K562 (cell line): ENCODE results near the gene UPF1. TPM values are rescaled to one million over a fixed set of nuclear protein-coding genes. Genes with fewer than 3 reads are reported as not detected.

ENCODE experiments used
- ATAC-seq: fragments of 200-7000 bp; cut with Tn5 transposase; 3 replicates; pipeline ENCODE4 v1.9.1; 2020; ENCODE audit warnings: moderate library complexity
- BruUV-seq: library from RNA; stranded (reverse); fragments of 400-500 nt; replicated peaks from 2 replicates; lab custom pipeline; 2021; lab: Mats Ljungman, UMichigan
- CTCF ChIA-PET: fragments of 300-600 bp; formaldehyde crosslinking; extraction: SDS; loops from one replicate; lab custom pipeline; 2021; ENCODE audit warnings: low intra/inter-chr PET ratio; lab: Yijun Ruan, JAX
- POLR2A ChIA-PET: fragments of 300-600, 350-650 bp; sonication (Branson Sonifier 250); formaldehyde crosslinking; extraction: SDS; loops from one replicate; lab custom pipeline; 2021; ENCODE audit warnings: antibody characterized with exemption, inconsistent platforms; lab: Yijun Ruan, JAX
- DNase-seq, 4 experiments: peaks; one replicate each; pipeline versions ENCODE4 v3.0.0 to v3.0.0-alpha.2; 2011 to 2018; ENCODE audit warnings: low spot score in 3 of 4, mixed read lengths in 3 of 4; ENCODE audit errors: extremely low read depth in 1 of 4
- FAIRE-seq: peaks from 2 replicates; lab custom pipeline; 2011; peaks lifted over from hg19 to GRCh38; lab: Jason Lieb, UNC
- H2AFZ ChIP-seq: 2 replicates; pipeline ENCODE4 v1.6.0; 2011; ENCODE audit warnings: low read depth, low read length, control low read depth, inconsistent platforms
- H3K27ac ChIP-seq: fragments of 200-600 bp; 3 replicates; pipeline ENCODE4 v1.8.0; 2011; ENCODE audit warnings: low read depth, mild to moderate bottlenecking, control low read depth, inconsistent platforms, low read length, moderate library complexity, mixed read lengths; ENCODE audit errors: extremely low read depth
- H3K27me3 ChIP-seq, 2 experiments: fragments of 300-600 bp in 1 of 2; 2 replicates in 1 of 2; 3 replicates in 1 of 2; pipeline versions ENCODE4 v1.6.0 to v1.8.0; 2011; ENCODE audit warnings: inconsistent platforms in 2 of 2, low read length in 2 of 2, mild to moderate bottlenecking in 1 of 2, mixed read lengths in 1 of 2, moderate library complexity in 1 of 2; ENCODE audit not compliant: control insufficient read depth in 2 of 2, insufficient read depth in 2 of 2
- H3K36me3 ChIP-seq: fragments of 300-600 bp; 3 replicates; pipeline ENCODE4 v1.8.0; 2011; ENCODE audit warnings: mild to moderate bottlenecking, low read length, inconsistent platforms; ENCODE audit not compliant: control insufficient read depth, insufficient read depth
- H3K4me1 ChIP-seq, 2 experiments: fragments of 200-600 bp in 1 of 2; replicated peaks in 1 of 2; 2 replicates in 1 of 2; 3 replicates in 1 of 2; pipeline versions ENCODE4 v1.5.1 to v1.8.0; 2011; ENCODE audit warnings: inconsistent platforms in 2 of 2, low read length in 2 of 2, mild to moderate bottlenecking in 1 of 2, mixed read lengths in 1 of 2, moderate library complexity in 1 of 2; ENCODE audit not compliant: control insufficient read depth in 2 of 2, insufficient read depth in 2 of 2
- H3K4me2 ChIP-seq: 2 replicates; pipeline ENCODE4 v1.6.1; 2011; ENCODE audit warnings: low read length, control low read depth, inconsistent platforms, mixed read lengths; ENCODE audit not compliant: insufficient read depth
- H3K4me3 ChIP-seq: fragments of 200-600 bp; sonication (generic), shearing (Covaris generic); 2 replicates; pipeline ENCODE4 v1.5.1; 2016; ENCODE audit warnings: control low read depth, inconsistent platforms
- H3K79me2 ChIP-seq: fragments of 200-600 bp; 3 replicates; pipeline ENCODE4 v1.8.0; 2011; ENCODE audit warnings: low read length, inconsistent platforms; ENCODE audit not compliant: control insufficient read depth, insufficient read depth
- H3K9ac ChIP-seq, 2 experiments: 2 replicates each; pipeline versions ENCODE4 v1.6.0 to v1.6.1; 2011; ENCODE audit warnings: low read depth in 2 of 2, low read length in 2 of 2, control low read depth in 1 of 2, inconsistent platforms in 1 of 2, mild to moderate bottlenecking in 1 of 2, mixed read lengths in 1 of 2; ENCODE audit not compliant: insufficient read depth in 1 of 2
- H3K9me1 ChIP-seq: one replicate; pipeline ENCODE4 v1.6.0; 2011; ENCODE audit warnings: inconsistent platforms, mild to moderate bottlenecking, low read length, moderate library complexity; ENCODE audit not compliant: control insufficient read depth, insufficient read depth
- H3K9me3 ChIP-seq: replicated peaks from 2 replicates; pipeline ENCODE4 v1.5.1; 2011; ENCODE audit warnings: low read depth, low read length, inconsistent platforms; ENCODE audit not compliant: control insufficient read depth, insufficient read depth
- H4K20me1 ChIP-seq: replicated peaks from 2 replicates; pipeline ENCODE4 v1.6.1; 2011; ENCODE audit warnings: low read length, inconsistent platforms, mixed read lengths; ENCODE audit not compliant: control insufficient read depth, insufficient read depth
- ESRRB ChIP-seq: fragments of 250-450 bp; sonication (Bioruptor Pico); IDR thresholded peaks from 2 replicates; pipeline ENCODE4 v1.5.0; 2020; ENCODE audit warnings: mild to moderate bottlenecking, moderate library complexity, borderline replicate concordance
- HMGN3 ChIP-seq: IDR thresholded peaks from 2 replicates; pipeline ENCODE4 v1.6.1; 2011; ENCODE audit warnings: borderline replicate concordance, low read depth, mild to moderate bottlenecking, mixed read lengths, low read length; ENCODE audit not compliant: insufficient read length; ENCODE audit errors: extremely low read depth
- SIRT6 ChIP-seq: IDR thresholded peaks from one replicate; pipeline ENCODE4 v1.6.1; 2012; ENCODE audit warnings: low read depth, mild to moderate bottlenecking, control low read depth, inconsistent platforms, low read length, moderate library complexity
- ZNF436 ChIP-seq: fragments of 250-450, 450-650 bp; sonication (Bioruptor Pico); formaldehyde crosslinking; IDR thresholded peaks from 2 replicates; pipeline ENCODE4 v1.7.0; 2020; ENCODE audit warnings: mild to moderate bottlenecking
- ZSCAN32 ChIP-seq: fragments of 450-650 bp; formaldehyde crosslinking; IDR thresholded peaks from 2 replicates; pipeline ENCODE4 v1.4.0; 2020; ENCODE audit warnings: mild to moderate bottlenecking, moderate library complexity
- WGBS: fragments of 100-300 bp; shearing (Covaris generic); methylation state at CpG from one replicate; pipeline ENCODE4 v1.1.6; 2016; ENCODE audit warnings: low coverage, mixed read lengths; ENCODE audit not compliant: insufficient coverage; ENCODE audit errors: missing lambda C conversion rate; 5-methylcytosine and 5-hydroxymethylcytosine counted together
- in situ Hi-C: fragments of 300-500 bp; cut with MboI; formaldehyde crosslinking; loops from 4 replicates; pipeline ENCODE4 v1.15.0; 2018; ENCODE audit warnings: inconsistent platforms, mixed read lengths
- intact Hi-C: fragments of 100-400 bp; cut with micrococcal nuclease; formaldehyde crosslinking; loops from 2 replicates; pipeline ENCODE4 v1.14.2; 2022
- polyA plus RNA-seq, 8 experiments: library from polyadenylated mRNA; depleted of rRNA in 4 of 8; stranded (reverse) in 5 of 8; unstranded in 3 of 8; fragments of >200 nt; fragmentation: Nextera tagmentation in 2 of 8; fragmentation: Illumina TruSeq in 1 of 8; extraction: Ambion mirVana in 2 of 8; extraction: Trizol in 1 of 8; gene quantifications; 2 replicates each; pipeline versions ENCODE4 v1.2.1 to v1.2.3, GENCODE V29; 2011 to 2014; ENCODE audit warnings: inconsistent platforms in 1 of 8, missing spikeins in 1 of 8
- total RNA-seq, 7 experiments: library from RNA; depleted of rRNA in 6 of 7; stranded (reverse); fragments of >200 nt in 6 of 7; fragmentation: Illumina TruSeq in 2 of 7; extraction: Trizol in 2 of 7; gene quantifications; 2 replicates each; pipeline versions ENCODE4 v1.2.1 to v1.2.3, GENCODE V29; 2011 to 2021; ENCODE audit warnings: low replicate concordance in 1 of 7
- TF ChIP-seq, protein P1 (sequence below), 2 experiments: IDR thresholded peaks; 2 replicates each; pipeline ENCODE4 v1.6.1; 2011; ENCODE audit warnings: borderline replicate concordance in 1 of 2, control low read depth in 1 of 2, low read depth in 1 of 2, low read length in 1 of 2, mild to moderate bottlenecking in 1 of 2, mixed read lengths in 1 of 2, moderate library complexity in 1 of 2; ENCODE audit not compliant: insufficient read depth in 1 of 2, insufficient read length in 1 of 2, poor library complexity in 1 of 2, severe bottlenecking in 1 of 2; ENCODE audit errors: extremely low read depth in 1 of 2
- TF ChIP-seq, protein P2 (sequence below): sonication (generic); formaldehyde crosslinking; IDR thresholded peaks from 2 replicates; pipeline ENCODE4 v1.8.1; 2023; ENCODE audit warnings: mild to moderate bottlenecking, missing genetic modification reagents
- TF ChIP-seq, protein P3 (sequence below): fragments of 250-450 bp; sonication (Bioruptor Pico); IDR thresholded peaks from 2 replicates; pipeline ENCODE4 v1.5.1; 2021; ENCODE audit warnings: mild to moderate bottlenecking
- TF ChIP-seq, protein P4 (sequence below): fragments of 250-450 bp; sonication (Bioruptor Pico); IDR thresholded peaks from 2 replicates; pipeline ENCODE4 v1.9.0; 2021; ENCODE audit warnings: mild to moderate bottlenecking, inconsistent platforms

The UPF1 gene
- total and polyA plus RNA-seq, 9 of the 15 experiments (the other 6 are each of a cell fraction or from before 2014, with no cell fraction given): 0.34 to 103 (median 27.9) TPM

DNA sequence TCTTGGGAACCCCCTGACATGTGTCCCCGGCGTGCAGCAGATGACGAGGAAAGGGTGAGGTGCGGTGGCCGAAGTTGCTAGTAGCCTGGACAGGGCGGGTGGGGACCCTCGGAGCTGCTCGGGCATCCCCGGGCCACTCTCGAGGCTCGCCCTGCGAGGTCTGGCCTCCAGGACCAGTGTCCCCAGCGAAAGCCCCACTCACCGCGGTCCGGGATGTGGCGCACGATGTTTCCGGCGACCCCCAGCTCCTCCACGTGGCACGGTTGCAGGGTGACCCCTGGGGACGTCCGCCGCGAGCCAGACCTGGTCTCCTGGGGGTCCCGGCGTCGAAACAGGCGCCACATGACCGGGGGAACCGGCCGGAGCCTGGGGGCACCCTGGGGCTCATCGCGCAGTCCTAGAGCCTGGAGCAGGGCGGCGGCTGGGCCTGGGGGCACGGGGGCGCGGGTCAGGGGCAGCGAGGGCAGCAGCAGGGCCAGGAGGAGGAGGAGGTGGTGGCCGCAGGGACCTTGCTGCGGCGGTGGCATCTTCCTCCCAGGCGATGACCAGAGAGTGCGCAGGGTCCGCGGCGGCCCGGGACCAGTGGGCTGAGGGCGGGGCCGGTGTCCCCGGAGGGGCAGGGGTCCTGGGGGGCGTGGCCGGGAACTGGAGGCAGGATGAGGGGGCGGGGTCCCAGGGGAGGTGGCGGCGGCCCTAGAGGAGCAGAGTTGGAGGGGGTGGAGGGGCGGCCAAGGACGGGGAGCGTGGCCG lies 38.2 kb downstream of the UPF1 start (continued):
- TF ChIP-seq, protein P1, sequence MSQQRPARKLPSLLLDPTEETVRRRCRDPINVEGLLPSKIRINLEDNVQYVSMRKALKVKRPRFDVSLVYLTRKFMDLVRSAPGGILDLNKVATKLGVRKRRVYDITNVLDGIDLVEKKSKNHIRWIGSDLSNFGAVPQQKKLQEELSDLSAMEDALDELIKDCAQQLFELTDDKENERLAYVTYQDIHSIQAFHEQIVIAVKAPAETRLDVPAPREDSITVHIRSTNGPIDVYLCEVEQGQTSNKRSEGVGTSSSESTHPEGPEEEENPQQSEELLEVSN (IDR thresholded peaks at IDR 0.05; ENCODE audit: borderline replicate concordance in 1 of 2, extremely low read depth in 1 of 2, insufficient read depth in 1 of 2, insufficient read length in 1 of 2, low read depth in 1 of 2, low read length in 1 of 2, poor library complexity in 1 of 2, severe bottlenecking in 1 of 2): peak in 1 of 2 experiments; percentile 2
- TF ChIP-seq HMGN3: no peak
- TF ChIP-seq, protein P2, sequence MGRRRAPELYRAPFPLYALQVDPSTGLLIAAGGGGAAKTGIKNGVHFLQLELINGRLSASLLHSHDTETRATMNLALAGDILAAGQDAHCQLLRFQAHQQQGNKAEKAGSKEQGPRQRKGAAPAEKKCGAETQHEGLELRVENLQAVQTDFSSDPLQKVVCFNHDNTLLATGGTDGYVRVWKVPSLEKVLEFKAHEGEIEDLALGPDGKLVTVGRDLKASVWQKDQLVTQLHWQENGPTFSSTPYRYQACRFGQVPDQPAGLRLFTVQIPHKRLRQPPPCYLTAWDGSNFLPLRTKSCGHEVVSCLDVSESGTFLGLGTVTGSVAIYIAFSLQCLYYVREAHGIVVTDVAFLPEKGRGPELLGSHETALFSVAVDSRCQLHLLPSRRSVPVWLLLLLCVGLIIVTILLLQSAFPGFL (CRISPR knock-in tag): no peak

DNA sequence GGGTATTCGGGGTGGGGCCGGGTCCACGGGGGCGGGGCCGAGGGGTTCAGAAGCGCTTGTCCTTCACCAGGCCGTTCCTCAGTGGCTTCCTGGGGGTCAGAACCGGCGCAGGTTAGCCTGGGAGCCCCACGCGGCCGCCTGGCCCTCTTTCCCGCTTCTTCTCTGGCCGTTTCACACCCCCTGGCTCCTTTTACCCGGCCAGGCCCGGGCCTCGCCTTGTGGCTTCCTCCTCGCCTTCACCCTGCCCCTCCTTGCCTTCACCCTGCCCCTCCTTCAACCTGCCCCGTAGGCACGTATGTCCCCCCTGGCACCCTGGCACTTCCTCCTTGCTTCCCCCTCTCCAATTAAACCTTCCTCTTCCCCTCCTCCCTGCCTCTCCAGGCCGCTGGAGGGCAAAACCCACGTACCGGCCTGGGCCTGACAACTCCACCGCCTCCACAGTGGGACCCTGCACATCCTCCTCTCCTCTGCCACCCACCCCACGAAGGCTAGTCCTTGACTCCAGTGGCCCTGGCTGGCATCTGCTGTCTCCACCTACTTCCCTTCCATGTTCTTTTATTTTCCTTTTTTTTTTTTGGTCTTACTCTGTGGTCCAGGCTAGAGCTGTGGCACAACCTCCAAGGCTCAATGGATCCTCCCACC lies 38.9 kb downstream of the UPF1 start:
- H3K4me1 ChIP-seq: peaks cover 8 to 49% of the 10 kb centered on the region in 2 experiments
- WGBS: 83% methylated on average over 11 of the region's 25 CpGs
- in situ Hi-C loops (no loop called here), intact Hi-C loops (no loop called here)
- H3K4me2 ChIP-seq: no peak overlapping the region
- H3K4me3 ChIP-seq: no peak overlapping the region
- DNase-seq (no peak), FAIRE-seq (no peak), ATAC-seq (no peak)
- 0 out of 2 replicates have a peak, but pooled peaks cover 6% of the 10 kb centered on the region for H4K20me1 ChIP-seq
- ChIA-PET CTCF (no interaction called here), POLR2A (interaction anchor here (0.5 to 1.6 kb wide), 3 partner anchors 14 to 198 kb away, joined by 3 to 8 read pairs (median 3); no protein-coding TSS in a partner anchor)
- no peaks in the 10 kb centered on the region for H3K27me3 ChIP-seq
- H3K27ac ChIP-seq: no peak overlapping the region
- H3K36me3 ChIP-seq: peaks cover 28% of the 10 kb centered on the region; the same call in 2 of the 3 replicates
- no TSS peak for BruUV-seq
- no peak overlapping the region for H2AFZ ChIP-seq
- no peaks in the 10 kb centered on the region for H3K79me2 ChIP-seq
- H3K9ac ChIP-seq: peak overlapping the region in 1 of 2 experiments; percentile 68; a peak in 2 of 4 replicates
- H3K9me1 ChIP-seq: peaks cover under 1% of the 10 kb centered on the region
- no peaks in the 10 kb centered on the region for H3K9me3 ChIP-seq
- TF ChIP-seq, protein P3, sequence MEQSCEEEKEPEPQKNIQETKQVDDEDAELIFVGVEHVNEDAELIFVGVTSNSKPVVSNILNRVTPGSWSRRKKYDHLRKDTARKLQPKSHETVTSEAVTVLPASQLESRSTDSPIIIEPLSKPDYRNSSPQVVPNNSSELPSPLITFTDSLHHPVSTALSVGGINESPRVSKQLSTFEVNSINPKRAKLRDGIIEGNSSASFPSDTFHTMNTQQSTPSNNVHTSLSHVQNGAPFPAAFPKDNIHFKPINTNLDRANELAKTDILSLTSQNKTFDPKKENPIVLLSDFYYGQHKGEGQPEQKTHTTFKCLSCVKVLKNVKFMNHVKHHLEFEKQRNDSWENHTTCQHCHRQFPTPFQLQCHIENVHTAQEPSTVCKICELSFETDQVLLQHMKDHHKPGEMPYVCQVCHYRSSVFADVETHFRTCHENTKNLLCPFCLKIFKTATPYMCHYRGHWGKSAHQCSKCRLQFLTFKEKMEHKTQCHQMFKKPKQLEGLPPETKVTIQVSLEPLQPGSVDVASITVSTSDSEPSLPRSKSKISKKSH (CRISPR knock-in tag): no peak
- no peak for TF ChIP-seq ZSCAN32 (CRISPR knock-in tag)
- no peak for TF ChIP-seq SIRT6
- TF ChIP-seq, protein P1 (IDR thresholded peaks at IDR 0.05; ENCODE audit: borderline replicate concordance in 1 of 2, extremely low read depth in 1 of 2, insufficient read depth in 1 of 2, insufficient read length in 1 of 2, low read depth in 1 of 2, low read length in 1 of 2, poor library complexity in 1 of 2, severe bottlenecking in 1 of 2): peak; percentile 19 to 26
- TF ChIP-seq, protein P4, sequence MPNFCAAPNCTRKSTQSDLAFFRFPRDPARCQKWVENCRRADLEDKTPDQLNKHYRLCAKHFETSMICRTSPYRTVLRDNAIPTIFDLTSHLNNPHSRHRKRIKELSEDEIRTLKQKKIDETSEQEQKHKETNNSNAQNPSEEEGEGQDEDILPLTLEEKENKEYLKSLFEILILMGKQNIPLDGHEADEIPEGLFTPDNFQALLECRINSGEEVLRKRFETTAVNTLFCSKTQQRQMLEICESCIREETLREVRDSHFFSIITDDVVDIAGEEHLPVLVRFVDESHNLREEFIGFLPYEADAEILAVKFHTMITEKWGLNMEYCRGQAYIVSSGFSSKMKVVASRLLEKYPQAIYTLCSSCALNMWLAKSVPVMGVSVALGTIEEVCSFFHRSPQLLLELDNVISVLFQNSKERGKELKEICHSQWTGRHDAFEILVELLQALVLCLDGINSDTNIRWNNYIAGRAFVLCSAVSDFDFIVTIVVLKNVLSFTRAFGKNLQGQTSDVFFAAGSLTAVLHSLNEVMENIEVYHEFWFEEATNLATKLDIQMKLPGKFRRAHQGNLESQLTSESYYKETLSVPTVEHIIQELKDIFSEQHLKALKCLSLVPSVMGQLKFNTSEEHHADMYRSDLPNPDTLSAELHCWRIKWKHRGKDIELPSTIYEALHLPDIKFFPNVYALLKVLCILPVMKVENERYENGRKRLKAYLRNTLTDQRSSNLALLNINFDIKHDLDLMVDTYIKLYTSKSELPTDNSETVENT (CRISPR knock-in tag): no peak
- no peak for TF ChIP-seq ZNF436 (CRISPR knock-in tag)
- TF ChIP-seq ESRRB (CRISPR knock-in tag): no peak
